Measurements from ENCODE around the gene TARS2.

The TARS2 gene, protein sequence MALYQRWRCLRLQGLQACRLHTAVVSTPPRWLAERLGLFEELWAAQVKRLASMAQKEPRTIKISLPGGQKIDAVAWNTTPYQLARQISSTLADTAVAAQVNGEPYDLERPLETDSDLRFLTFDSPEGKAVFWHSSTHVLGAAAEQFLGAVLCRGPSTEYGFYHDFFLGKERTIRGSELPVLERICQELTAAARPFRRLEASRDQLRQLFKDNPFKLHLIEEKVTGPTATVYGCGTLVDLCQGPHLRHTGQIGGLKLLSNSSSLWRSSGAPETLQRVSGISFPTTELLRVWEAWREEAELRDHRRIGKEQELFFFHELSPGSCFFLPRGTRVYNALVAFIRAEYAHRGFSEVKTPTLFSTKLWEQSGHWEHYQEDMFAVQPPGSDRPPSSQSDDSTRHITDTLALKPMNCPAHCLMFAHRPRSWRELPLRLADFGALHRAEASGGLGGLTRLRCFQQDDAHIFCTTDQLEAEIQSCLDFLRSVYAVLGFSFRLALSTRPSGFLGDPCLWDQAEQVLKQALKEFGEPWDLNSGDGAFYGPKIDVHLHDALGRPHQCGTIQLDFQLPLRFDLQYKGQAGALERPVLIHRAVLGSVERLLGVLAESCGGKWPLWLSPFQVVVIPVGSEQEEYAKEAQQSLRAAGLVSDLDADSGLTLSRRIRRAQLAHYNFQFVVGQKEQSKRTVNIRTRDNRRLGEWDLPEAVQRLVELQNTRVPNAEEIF

GRCh38 chr1:150486966-150487762, at the start of gene TARS2:
TARS2 (plus strand) TSS chr1:150487419; CDS start chr1:150487451, 32 bp downstream.
- DNase-seq, result peak; percentile 99

- DNase-seq, result no peak
Observed at GRCh38 chr1:150441121-150441520, 46.1 kb upstream of the TARS2 start.

DNA sequence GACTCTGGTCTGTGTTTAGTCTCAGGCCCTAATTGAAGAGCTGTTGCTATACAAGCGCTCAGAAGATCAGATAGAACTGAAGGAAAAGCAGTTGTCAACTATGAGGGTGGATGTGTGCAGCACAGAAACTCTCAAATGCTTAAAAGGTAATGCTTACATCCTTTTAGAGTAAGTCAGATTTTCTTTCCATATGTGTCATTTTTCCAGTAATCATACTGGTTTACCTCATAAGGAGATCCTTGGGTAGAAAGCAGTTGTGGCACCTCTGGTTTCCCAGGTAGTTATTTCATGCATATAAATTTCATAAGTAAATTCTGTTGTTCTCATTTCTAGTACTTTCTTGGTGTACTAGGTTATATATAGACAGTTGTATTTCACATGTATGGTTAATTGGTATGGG, 43.0 kb upstream of the TARS2 start:
- no peak for DNase-seq

DNA sequence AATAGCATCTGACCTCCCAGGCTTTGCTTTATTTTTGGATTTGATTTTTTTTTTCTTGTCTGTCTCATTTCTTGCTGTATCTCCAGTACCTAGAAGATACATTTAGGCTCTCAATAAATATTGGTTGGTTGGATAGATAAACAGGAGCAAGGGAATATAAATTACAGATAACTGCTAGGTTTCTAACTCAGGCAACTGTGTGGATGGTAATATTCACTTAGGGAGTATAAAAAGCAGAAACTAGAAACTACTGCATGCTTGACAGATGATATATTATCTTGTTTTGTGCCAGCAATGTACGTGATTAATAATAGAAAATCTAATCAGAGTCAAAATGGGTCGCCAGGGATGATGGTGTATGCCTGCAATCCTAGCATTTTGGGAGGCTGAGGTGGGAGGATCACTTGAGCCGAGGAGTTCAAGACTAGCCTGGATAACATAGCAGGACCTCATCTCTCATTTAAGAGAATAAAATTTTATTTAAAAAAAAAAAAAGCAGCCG, 31.0 kb upstream of the TARS2 start:
- no peak for DNase-seq

DNA sequence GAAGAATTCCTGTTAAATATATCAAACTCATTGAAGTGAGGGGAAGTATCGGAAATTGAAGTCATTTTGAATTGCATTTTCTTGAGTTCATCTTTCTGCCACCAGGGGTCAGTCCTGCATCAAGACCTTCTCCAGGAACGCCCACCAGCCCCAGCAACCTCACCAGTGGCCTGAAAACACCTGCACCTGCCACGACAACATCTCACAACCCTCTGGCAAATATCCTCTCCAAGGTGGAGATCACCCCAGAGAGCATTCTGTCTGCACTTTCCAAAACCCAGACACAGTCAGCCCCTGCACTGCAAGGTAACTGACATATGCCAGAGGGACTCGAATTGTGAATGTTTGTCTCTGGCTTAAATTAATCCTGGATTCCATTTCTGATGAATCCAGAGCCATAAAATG, 22.8 kb upstream of the TARS2 start:
- DNase-seq, result peak; percentile 65

GRCh38 chr1:150466964-150467363, 20.3 kb upstream of the TARS2 start:
- no peak for DNase-seq

DNA sequence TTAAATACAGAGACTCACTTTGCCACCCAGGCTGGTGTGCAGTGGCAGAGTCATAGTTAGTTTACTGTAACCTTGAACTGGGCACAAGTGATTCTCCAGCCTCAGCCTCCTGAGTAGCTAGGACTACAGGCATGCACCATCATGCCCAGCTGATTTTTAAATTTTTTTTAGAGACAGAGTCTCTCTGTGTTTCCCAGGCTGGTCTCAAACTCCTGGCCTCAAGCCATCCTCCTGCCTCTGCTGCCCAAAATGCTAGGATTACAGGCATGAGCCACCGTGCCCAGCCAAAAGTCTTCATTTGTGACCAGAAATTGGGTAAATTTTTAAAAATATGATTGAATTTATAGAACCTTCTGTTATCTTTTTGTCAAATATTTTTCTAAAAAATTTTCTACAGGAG, 17.9 kb upstream of the TARS2 start:
- no peak for DNase-seq

DNA sequence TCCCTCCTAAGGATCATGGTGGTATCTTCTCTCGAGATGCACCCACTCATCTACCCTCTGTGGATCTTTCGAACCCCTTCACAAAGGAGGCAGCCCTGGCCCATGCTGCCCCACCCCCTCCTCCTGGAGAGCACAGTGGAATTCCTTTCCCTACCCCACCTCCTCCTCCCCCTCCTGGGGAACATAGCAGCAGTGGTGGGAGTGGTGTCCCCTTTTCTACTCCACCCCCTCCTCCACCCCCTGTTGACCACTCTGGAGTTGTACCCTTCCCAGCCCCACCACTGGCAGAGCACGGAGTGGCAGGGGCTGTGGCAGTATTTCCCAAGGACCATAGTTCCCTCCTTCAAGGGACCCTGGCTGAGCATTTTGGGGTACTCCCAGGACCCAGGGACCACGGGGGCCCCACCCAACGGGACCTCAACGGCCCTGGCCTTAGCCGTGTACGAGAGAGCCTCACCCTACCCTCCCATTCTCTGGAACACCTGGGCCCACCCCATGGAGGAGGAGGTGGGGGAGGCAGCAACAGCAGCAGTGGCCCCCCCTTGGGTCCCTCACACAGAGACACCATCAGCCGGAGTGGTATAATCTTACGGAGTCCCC, 14.5 kb upstream of the TARS2 start:
- DNase-seq, result no peak

DNA sequence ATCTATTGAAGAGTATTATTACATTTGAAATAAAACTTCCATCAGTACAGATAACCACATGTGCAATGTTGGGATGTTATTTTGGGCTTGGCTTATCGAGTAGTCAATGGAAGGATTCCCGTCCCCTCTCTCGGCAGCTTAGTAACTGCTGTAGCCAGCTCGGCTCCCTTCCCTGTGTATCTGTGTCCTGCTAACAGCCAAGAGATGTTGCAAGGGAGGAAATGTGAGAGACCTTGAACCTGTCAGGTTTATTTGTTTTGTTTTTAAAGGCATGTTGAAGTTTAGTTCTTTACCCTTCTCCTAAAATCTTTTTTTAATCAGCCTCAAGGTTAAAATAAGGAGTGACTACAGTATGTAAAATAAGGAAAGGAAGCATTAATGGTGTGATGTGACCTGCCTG, 13.6 kb upstream of the TARS2 start:
- no peak for DNase-seq

- DNase-seq, result no peak
Observed at GRCh38 chr1:150474869-150475268, 12.3 kb upstream of the TARS2 start.

GRCh38 chr1:150476754-150477153, 10.5 kb upstream of the TARS2 start:
- DNase-seq, result no peak

- no peak for DNase-seq
Observed at GRCh38 chr1:150477320-150477719, 9.9 kb upstream of the TARS2 start.

DNA sequence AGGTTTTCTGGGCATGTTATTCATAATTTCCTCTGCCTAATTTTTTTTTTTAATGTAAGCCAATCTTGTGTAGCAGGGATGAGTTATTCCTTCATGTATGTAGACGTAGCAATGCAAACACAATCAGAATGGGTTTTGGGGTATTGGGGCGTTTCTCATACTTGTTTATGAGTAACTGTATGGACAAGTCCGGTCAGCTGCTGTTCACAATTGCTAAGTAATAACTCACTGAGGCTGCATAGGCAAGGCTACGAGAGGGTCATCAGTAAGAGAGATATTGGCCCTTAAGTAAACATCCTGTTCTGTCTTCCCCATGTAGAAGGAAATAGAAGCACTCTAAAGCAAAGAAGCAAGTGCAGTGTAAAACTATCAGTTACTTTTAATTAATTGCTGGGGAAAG, 9.5 kb upstream of the TARS2 start:
- no peak for DNase-seq

GRCh38 chr1:150479370-150479769, 7.8 kb upstream of the TARS2 start:
- DNase-seq, result no peak

GRCh38 chr1:150479927-150480352, 7.3 kb upstream of the TARS2 start:
- no peak for DNase-seq

- no peak for DNase-seq
Observed at GRCh38 chr1:150484431-150484830, 2.8 kb upstream of the TARS2 start.

GRCh38 chr1:150484861-150485260, 2.4 kb upstream of the TARS2 start:
- DNase-seq, result no peak

DNA sequence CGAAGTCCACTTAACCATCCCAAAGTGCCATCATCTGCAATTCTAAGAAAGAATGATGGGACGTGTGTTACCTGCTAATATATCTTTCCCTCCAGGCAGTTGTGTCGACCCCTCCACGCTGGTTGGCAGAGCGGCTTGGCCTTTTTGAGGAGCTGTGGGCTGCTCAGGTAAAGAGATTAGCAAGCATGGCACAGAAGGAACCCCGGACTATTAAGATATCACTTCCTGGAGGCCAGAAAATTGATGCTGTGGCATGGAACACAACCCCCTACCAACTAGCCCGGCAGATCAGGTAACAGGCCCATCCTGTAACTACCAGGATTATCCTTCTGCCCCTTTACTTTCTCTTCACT, 520 bp downstream of the TARS2 start:
- no peak for DNase-seq

- DNase-seq, result no peak
Observed at GRCh38 chr1:150493175-150493574, 6.0 kb downstream of the TARS2 start.

DNA sequence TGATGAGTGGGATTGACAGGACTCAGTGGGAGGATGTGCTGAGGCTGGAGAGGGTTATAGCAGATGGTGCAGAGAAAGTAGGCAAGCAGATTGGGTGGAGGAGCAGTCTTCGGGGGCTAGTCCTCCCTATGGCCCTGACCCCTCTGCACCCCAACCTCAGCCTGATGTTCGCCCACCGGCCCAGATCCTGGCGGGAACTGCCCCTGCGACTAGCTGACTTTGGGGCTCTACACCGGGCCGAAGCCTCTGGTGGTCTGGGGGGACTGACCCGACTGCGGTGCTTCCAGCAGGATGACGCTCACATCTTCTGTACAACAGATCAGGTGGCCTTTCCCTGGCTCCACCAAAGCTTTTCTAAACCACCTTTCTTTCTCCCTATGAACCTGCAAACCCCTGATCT, 11.1 kb downstream of the TARS2 start:
- no peak for DNase-seq

DNA sequence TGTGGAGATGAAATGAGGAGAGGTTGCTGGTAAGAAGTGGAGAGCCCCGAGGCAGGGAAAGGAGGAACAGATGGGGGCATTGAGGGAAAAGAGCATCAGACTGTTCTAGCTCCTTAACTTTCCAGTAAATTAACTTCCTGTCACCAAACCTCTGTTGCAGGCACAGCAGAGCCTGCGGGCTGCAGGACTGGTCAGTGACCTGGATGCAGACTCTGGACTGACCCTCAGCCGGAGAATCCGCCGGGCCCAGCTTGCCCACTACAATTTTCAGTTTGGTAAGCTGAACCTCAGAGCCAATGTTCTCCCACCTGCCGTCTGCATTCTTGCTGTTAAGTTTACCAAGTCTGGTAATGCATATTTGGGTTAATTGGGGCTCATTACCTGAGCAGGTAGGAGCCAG, 18.2 kb downstream of the TARS2 start:
- no peak for DNase-seq

DNA sequence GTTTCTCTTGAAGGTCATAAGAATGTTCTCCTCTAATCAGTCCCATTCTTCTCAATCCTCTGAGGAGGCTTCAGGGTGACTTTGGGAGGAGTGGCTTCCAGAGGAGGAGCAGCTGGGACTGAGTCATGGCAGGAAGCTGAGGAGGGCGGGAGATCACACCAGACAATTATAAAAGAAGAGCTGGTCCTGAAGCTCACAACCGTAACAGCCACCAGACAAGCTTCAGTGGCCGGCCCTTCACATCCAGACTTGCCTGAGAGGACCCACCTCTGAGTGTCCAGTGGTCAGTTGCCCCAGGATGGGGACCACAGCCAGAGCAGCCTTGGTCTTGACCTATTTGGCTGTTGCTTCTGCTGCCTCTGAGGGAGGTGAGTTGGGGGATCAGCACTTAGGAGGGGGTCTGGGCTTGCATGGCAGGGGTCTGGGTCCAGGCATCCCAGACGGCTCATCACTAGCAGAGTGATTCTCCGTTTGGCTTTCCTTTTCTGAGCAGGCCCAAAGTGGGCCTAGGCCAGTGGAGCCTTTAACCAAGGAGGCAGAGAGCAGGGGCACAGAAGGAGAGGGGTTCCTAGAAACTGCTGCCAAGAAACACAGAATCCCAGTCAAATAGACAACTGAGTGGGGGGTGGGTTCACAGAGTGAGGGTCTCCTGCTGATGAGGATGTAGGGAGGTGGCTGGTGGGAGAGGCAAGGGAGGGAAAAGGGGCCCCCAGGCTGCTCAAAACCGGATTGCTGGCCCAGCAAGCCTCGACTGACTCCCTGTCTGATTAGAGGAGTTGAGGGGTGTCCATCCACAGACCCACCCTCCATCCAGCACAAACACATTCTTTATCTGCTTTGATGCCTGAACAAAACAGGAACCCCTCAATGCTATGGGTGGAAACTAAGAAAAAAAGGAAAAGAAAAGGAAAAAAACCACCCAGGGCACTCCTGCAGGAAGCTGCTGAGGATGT, 21.0 kb downstream of the TARS2 start, which contains the start of gene ECM1:
ECM1 (plus strand) TSS at position 198 of the 953 bp plus-strand sequence; CDS start at position 299, 101 bp downstream.
- no peak for DNase-seq

Measured in NCI-H1105 treated with DMSO at 0.1 percent for 48 hours (cell line).